PC-9 (cell line): ENCODE data around the gene MAPRE3. TPM values are rescaled to one million over a fixed set of nuclear protein-coding genes. Genes with fewer than 3 reads are reported as not detected.

ENCODE experiments used
- BruUV-seq: library from RNA; stranded (reverse); fragments of 400-500 nt; replicated peaks from 2 replicates; lab custom pipeline; 2021; lab: Mats Ljungman, UMichigan
- CTCF ChIA-PET: fragments of 300-600 bp; sonication (Branson Sonifier 250); formaldehyde crosslinking; loops from one replicate; lab custom pipeline; 2022; ENCODE audit warnings: antibody characterized with exemption; lab: Charles Lee
- POLR2A ChIA-PET: fragments of 300-600 bp; sonication (Branson Sonifier 250); formaldehyde crosslinking; loops from one replicate; lab custom pipeline; 2022; ENCODE audit warnings: antibody characterized with exemption; ENCODE audit not compliant: unreplicated experiment; lab: Charles Lee
- DNase-seq, 2 experiments: peaks; one replicate each; pipeline versions ENCODE4 v3.0.0 to v3.0.0-alpha.2; 2015 to 2022; ENCODE audit warnings: mixed read lengths in 1 of 2
- H2AFZ ChIP-seq: fragments of 200-600 bp; sonication (generic); 2 replicates; pipeline ENCODE4 v1.8.1; 2017; ENCODE audit warnings: antibody characterized with exemption
- H3F3A ChIP-seq: fragments of 200-600 bp; sonication (generic); 2 replicates; pipeline ENCODE4 v1.8.1; 2017; ENCODE audit warnings: antibody characterized with exemption, mild to moderate bottlenecking, low read depth; ENCODE audit not compliant: insufficient read depth
- H3K27ac ChIP-seq: fragments of 200-600 bp; sonication (generic); 2 replicates; pipeline ENCODE4 v1.6.1; 2016; ENCODE audit warnings: mixed run types
- H3K27me3 ChIP-seq: fragments of 200-600 bp; sonication (generic); 2 replicates; pipeline ENCODE4 v1.6.1; 2016; ENCODE audit warnings: low read depth, mixed run types; ENCODE audit not compliant: insufficient read depth
- H3K36me3 ChIP-seq: fragments of 200-600 bp; sonication (generic); 2 replicates; pipeline ENCODE4 v1.6.1; 2016; ENCODE audit warnings: low read depth, mixed run types
- H3K4me1 ChIP-seq: fragments of 200-600 bp; sonication (generic); replicated peaks from 2 replicates; pipeline ENCODE4 v1.6.1; 2016; ENCODE audit warnings: mixed run types; ENCODE audit not compliant: insufficient read depth
- H3K4me2 ChIP-seq: fragments of 200-600 bp; sonication (generic); 2 replicates; pipeline ENCODE4 v1.6.1; 2017; ENCODE audit warnings: mixed run types
- H3K4me3 ChIP-seq: fragments of 200-600 bp; sonication (generic); 2 replicates; pipeline ENCODE4 v1.6.1; 2016; ENCODE audit warnings: mixed run types
- H3K79me2 ChIP-seq: fragments of 200-600 bp; sonication (generic); 2 replicates; pipeline ENCODE4 v1.6.1; 2017; ENCODE audit warnings: low read depth, mixed run types
- H3K9me2 ChIP-seq: fragments of 200-600 bp; sonication (generic); 2 replicates; pipeline ENCODE4 v1.8.1; 2017; ENCODE audit warnings: mild to moderate bottlenecking; ENCODE audit not compliant: insufficient read depth
- H3K9me3 ChIP-seq: fragments of 200-600 bp; sonication (generic); 2 replicates; pipeline ENCODE4 v1.8.1; 2016; ENCODE audit warnings: low read depth; ENCODE audit not compliant: insufficient read depth
- H4K20me1 ChIP-seq: fragments of 200-600 bp; sonication (generic); 2 replicates; pipeline ENCODE4 v1.8.1; 2017; ENCODE audit not compliant: insufficient read depth
- EZH2 ChIP-seq: fragments of 200-600 bp; sonication (generic); IDR thresholded peaks from 2 replicates; pipeline ENCODE4 v1.8.0; 2017; ENCODE audit warnings: antibody characterized with exemption, low read depth
- intact Hi-C: fragments of 100-400 bp; cut with micrococcal nuclease; formaldehyde crosslinking; loops from one replicate; pipeline ENCODE4 v1.10.0; 2022; ENCODE audit not compliant: unreplicated experiment
- total RNA-seq: library from RNA; stranded (reverse); gene quantifications from 2 replicates; pipeline ENCODE4 v1.2.3, GENCODE V29; 2021
- TF ChIP-seq, protein P1 (sequence below): fragments of 200-600 bp; sonication (generic); conservative IDR thresholded peaks from 2 replicates; pipeline ENCODE4 v1.6.1; 2017; ENCODE audit warnings: mixed run types, antibody characterized with exemption, mild to moderate bottlenecking, moderate library complexity

The MAPRE3 gene
- total RNA-seq, 1 experiment from 2014 or later = 25.2 TPM

DNA sequence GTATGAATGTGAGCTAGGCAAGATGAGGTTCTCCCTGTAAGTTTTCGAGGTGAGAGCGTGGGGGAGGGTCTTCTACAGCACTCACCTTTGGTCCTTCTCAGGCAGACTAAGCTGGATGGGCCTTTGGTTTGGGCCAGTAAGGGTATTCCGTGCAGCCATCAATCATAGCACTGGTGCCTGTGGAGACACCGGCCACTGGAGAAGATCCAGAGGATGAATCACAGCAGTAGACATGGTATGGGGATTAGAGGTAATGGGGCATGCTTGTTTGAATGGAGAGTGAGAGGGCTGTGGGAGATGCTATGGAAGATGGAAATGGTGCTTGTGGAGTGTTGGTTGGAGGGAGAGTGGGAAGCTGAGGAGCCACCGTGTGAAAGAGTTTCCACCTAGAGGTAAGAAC, 16.1 kb downstream of the MAPRE3 start:
- Histone ChIP-seq H3F3A (peaks cover 14% of the 10 kb centered on the region; the same call in 1 of the 2 replicates), H3K27ac (no peak overlapping the region), H3K9me3 (no peaks in the 10 kb centered on the region), H3K4me1 (peaks cover 30% of the 10 kb centered on the region), H3K27me3 (no peaks in the 10 kb centered on the region), H3K79me2 (no peaks in the 10 kb centered on the region), H3K9me2 (no peaks in the 10 kb centered on the region), H3K4me3 (no peak overlapping the region), H4K20me1 (no peaks in the 10 kb centered on the region), H3K36me3 (no peaks in the 10 kb centered on the region), H2AFZ (no peak overlapping the region), H3K4me2 (no peak overlapping the region)
- DNase-seq = no peak
- BruUV-seq = no TSS peak
- CTCF ChIA-PET = interaction anchor here (0.6 kb wide), 1 partner anchor 30 kb away, joined by 6 read pairs; no protein-coding TSS in a partner anchor
- intact Hi-C loops = no loop called here
- POLR2A ChIA-PET = no interaction called here
- TF ChIP-seq EZH2 = no peak
- TF ChIP-seq, protein P1, sequence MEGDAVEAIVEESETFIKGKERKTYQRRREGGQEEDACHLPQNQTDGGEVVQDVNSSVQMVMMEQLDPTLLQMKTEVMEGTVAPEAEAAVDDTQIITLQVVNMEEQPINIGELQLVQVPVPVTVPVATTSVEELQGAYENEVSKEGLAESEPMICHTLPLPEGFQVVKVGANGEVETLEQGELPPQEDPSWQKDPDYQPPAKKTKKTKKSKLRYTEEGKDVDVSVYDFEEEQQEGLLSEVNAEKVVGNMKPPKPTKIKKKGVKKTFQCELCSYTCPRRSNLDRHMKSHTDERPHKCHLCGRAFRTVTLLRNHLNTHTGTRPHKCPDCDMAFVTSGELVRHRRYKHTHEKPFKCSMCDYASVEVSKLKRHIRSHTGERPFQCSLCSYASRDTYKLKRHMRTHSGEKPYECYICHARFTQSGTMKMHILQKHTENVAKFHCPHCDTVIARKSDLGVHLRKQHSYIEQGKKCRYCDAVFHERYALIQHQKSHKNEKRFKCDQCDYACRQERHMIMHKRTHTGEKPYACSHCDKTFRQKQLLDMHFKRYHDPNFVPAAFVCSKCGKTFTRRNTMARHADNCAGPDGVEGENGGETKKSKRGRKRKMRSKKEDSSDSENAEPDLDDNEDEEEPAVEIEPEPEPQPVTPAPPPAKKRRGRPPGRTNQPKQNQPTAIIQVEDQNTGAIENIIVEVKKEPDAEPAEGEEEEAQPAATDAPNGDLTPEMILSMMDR = no peak

DNA sequence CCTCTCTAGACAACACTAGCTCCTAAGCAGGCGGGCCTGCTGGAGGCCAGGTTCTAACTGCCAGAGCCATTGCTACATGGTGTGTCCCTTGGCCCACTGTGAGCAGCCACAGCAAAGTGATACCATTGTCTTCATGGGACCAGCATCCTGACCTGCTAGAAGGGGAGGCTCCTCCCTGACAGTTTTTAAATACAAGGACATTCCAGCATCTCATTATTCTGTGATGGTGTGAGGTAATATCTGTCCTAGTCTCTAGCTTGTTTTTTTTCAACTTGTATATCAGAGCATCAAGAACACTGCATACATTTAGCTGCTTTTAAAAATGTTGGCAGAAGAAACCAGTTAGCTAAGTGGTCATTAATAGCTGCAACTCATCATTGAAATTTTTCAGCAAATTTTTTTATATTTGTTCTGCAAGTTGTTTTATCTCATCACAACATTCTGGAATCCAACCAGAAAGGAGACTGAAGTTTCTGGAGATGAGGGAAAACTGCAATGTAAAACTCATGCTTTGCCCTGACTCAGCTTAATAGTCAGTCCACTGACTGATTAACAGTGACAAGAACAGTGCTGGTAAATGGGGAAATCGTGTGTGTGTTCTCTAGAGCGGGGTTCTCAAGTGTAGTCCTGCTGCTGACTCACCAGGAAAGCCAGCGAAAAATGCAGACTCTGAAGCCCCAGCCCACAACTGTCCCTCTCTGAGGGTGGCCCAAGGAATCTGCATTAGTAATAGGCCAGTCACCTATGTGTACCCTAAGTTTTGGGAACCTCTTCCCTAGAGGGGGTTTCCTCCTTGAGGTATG, 17.8 kb downstream of the MAPRE3 start:
- no peak for TF ChIP-seq EZH2
- Histone ChIP-seq H3K4me2 (0 out of 2 replicates have a peak overlapping the region, but pooled peaks have one; percentile 15), H3K9me2 (no peaks in the 10 kb centered on the region), H4K20me1 (no peaks in the 10 kb centered on the region), H3K4me1 (peaks cover 16% of the 10 kb centered on the region), H3K36me3 (no peaks in the 10 kb centered on the region), H3K4me3 (no peak overlapping the region), H2AFZ (no peak overlapping the region), H3K27me3 (no peaks in the 10 kb centered on the region), H3K27ac (peak overlapping the region; percentile 23), H3K79me2 (no peaks in the 10 kb centered on the region), H3F3A (peaks cover 14% of the 10 kb centered on the region; the same call in 1 of the 2 replicates), H3K9me3 (no peaks in the 10 kb centered on the region)
- intact Hi-C loops = no loop called here
- BruUV-seq = no TSS peak
- CTCF ChIA-PET = interaction anchor here (0.6 kb wide), 1 partner anchor 257 kb away, joined by 3 read pairs; no protein-coding TSS in a partner anchor
- DNase-seq = no peak
- POLR2A ChIA-PET = interaction anchor here (0.5 kb wide), 1 partner anchor 1136 kb away, joined by 5 read pairs; no protein-coding TSS in a partner anchor

DNA sequence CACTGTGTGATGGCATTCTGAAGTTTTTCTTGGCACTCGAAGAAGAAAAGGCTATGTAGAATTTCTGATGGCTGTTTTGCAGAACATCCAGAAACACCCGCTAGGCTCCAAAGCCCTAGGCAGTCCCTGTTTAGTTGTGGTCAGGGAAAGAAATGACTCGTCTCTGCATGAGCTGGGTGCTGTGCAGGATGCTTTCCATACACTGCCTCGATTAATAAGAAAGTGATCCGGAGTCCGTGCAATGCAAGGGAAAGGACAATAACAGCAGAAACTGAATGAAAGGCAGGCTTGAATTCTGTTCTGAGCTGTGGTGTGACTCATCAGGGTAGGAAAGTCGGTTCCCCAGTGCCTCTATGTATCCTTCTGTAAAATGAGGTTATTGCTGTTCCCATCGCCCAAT, 18.7 kb downstream of the MAPRE3 start:
- Histone ChIP-seq H3K79me2 (no peaks in the 10 kb centered on the region), H3K4me1 (peaks cover 16% of the 10 kb centered on the region), H3K27me3 (no peaks in the 10 kb centered on the region), H3K27ac (peak overlapping the region; percentile 23), H3K36me3 (no peaks in the 10 kb centered on the region), H3K9me2 (no peaks in the 10 kb centered on the region), H3K9me3 (no peaks in the 10 kb centered on the region), H4K20me1 (no peaks in the 10 kb centered on the region), H3F3A (peaks cover 14% of the 10 kb centered on the region; the same call in 1 of the 2 replicates), H3K4me2 (0 out of 2 replicates have a peak overlapping the region, but pooled peaks have one; percentile 15), H3K4me3 (no peak overlapping the region), H2AFZ (no peak overlapping the region)
- ChIA-PET CTCF (no interaction called here), POLR2A (no interaction called here)
- intact Hi-C loops = no loop called here
- no TSS peak for BruUV-seq
- DNase-seq = no peak
- TF ChIP-seq EZH2 = no peak
- TF ChIP-seq, protein P1 = no peak
